ENCODE data around the gene BARD1. TPM values are rescaled to one million over a fixed set of nuclear protein-coding genes. Genes with fewer than 3 reads are reported as not detected.

Gene BARD1
- total RNA-seq (2014; rRNA removed) (20.0 and 30.5 TPM in 2 replicates), Bru-seq, nascent RNA (percentile 74 among the genes with signal in this experiment), BruChase-seq, experiment 1, labeled RNA remaining after a 6-hour chase (percentile 57 among the genes with signal in this experiment), BruChase-seq, experiment 2, labeled RNA remaining after a 2-hour chase (percentile 57 among the genes with signal in this experiment)
- long read RNA-seq, full-length matches to known transcripts = 11 of 17 reads
- long read RNA-seq, partial matches to known transcripts = 1 of 17 reads
- long read RNA-seq, other reads (novel, unspliced or antisense) = 5 of 17 reads

DNA sequence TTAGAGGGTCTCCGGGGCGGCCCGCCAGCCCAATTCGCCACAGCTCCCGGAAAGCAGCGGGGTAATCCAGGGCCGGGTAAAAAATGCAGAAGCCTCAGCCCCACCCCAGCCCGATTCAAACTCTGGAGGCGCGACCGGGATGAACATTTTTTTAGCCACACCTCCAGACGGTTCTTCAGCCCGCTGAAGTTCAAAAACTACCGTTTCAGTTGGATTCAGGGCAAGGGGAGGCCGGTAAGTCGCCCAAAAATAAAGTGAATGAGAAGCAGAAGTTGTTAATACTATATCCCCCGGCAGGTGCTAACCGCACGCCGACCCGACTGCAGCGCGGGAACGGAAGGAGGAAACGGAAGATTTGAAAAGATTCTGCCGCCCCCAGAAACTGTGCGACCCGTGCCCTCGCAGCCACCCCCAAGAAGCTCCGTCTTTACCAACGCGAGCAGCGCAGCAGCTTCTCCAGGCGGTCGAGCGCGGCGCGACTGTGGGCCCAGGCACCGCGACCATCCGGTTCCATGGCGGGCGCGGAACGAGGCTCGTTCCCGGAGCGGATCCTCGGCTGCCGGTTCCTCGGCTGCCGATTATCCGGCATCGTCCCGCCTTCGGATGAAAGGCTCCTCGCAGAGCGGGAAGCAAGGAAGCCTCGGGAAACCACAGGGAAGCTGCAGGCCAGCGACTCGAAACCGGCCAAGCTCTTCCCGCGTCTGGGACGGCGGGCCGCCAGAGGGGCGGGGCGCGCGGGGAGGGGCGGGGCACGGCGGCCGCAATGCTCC, at the start of gene BARD1:
Gene BARD1 (minus strand): TSS at position 703 of the 770 bp plus-strand sequence. CDS start 114 bp downstream, at position 589.
- ChIA-PET CTCF (interaction anchor here (0.5 to 0.7 kb wide), 2 partner anchors 22 to 1205 kb away, joined by 3 to 5 read pairs; no protein-coding TSS in a partner anchor), POLR2A (ENCODE audit: unreplicated experiment) (interaction anchor here (0.6 kb wide), 1 partner anchor 880 kb away, joined by 28 read pairs; no protein-coding TSS in a partner anchor)
- DNase-seq = peak; percentile 56
- intact Hi-C loops (cut with micrococcal nuclease) = loop anchor here (5.0 kb wide), 3 partner anchors 117 to 732 kb away; no protein-coding TSS in a partner anchor
- peak within 1 kb of the TSS; percentile 81 for H3K4me3 ChIP-seq (ENCODE audit: low read length)
- H3K4me2 ChIP-seq (ENCODE audit: low read length) = peak within 1 kb of the TSS; percentile 90
- no peaks in the 10 kb centered on the region for H3K27me3 ChIP-seq (ENCODE audit: low read length)
- TF ChIP-seq, protein P1, sequence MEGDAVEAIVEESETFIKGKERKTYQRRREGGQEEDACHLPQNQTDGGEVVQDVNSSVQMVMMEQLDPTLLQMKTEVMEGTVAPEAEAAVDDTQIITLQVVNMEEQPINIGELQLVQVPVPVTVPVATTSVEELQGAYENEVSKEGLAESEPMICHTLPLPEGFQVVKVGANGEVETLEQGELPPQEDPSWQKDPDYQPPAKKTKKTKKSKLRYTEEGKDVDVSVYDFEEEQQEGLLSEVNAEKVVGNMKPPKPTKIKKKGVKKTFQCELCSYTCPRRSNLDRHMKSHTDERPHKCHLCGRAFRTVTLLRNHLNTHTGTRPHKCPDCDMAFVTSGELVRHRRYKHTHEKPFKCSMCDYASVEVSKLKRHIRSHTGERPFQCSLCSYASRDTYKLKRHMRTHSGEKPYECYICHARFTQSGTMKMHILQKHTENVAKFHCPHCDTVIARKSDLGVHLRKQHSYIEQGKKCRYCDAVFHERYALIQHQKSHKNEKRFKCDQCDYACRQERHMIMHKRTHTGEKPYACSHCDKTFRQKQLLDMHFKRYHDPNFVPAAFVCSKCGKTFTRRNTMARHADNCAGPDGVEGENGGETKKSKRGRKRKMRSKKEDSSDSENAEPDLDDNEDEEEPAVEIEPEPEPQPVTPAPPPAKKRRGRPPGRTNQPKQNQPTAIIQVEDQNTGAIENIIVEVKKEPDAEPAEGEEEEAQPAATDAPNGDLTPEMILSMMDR (conservative IDR thresholded peaks at IDR 0.05; ENCODE audit: low read depth, low read length) = no peak
- TF ChIP-seq EZH2 (IDR thresholded peaks at IDR 0.05; ENCODE audit: low read length, unreplicated experiment) (no peak), EZH2phosphoT487 (IDR thresholded peaks at IDR 0.05; ENCODE audit: borderline replicate concordance, low read length) (no peak)
- peak; percentile 42 for ATAC-seq
- TSS peak; percentile 40 for BruUV-seq (replicated peaks)
- H3K9ac ChIP-seq (ENCODE audit: low read length) = peak within 1 kb of the TSS; percentile 95
- H3K36me3 ChIP-seq (ENCODE audit: low read depth, low read length) = no peaks in the 10 kb centered on the region
- no peaks in the 10 kb centered on the region for H3F3A ChIP-seq (ENCODE audit: low read length, unreplicated experiment)
- H2AFZ ChIP-seq (ENCODE audit: low read length) = peak within 1 kb of the TSS; percentile 99
- H3K79me2 ChIP-seq (ENCODE audit: low read length) = peaks cover 52% of the 10 kb centered on the region
- H4K20me1 ChIP-seq (ENCODE audit: low read length) = peaks cover 27% of the 10 kb centered on the region
- no peaks in the 10 kb centered on the region for H3K9me2 ChIP-seq (replicated peaks; ENCODE audit: low read length)
- peak within 1 kb of the TSS; percentile 79 for H3K27ac ChIP-seq (ENCODE audit: low read length)
- H3K9me3 ChIP-seq (ENCODE audit: low read length) = no peaks in the 10 kb centered on the region
- H3K4me1 ChIP-seq (ENCODE audit: insufficient read depth, low read length) = peaks cover 28% of the 10 kb centered on the region

DNA sequence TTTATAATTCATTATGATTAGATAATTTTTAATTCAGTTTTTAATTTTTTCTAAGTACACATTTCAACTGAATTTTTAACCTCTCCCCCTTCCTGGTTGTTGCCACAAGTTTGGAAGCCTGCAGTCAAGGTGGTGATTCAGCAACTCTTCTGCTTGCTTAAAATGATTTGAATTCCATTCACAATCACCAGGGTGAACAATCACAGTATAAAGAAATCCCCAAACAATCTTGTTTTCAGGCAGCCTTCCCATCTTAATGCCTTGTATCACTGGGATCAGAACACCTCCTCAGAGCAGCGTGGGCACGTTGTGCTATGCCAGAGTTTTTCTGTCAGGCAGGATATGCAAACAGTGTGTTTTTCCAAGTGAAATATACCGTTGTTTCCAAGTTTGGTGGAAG, 46.7 kb upstream of the BARD1 start:
- H3K27ac ChIP-seq (ENCODE audit: low read length) = no peak overlapping the region
- no peaks in the 10 kb centered on the region for H3K9me3 ChIP-seq (ENCODE audit: low read length)
- no peak overlapping the region for H3K9ac ChIP-seq (ENCODE audit: low read length)
- H3F3A ChIP-seq (ENCODE audit: low read length, unreplicated experiment) = no peaks in the 10 kb centered on the region
- TF ChIP-seq, protein P1 (conservative IDR thresholded peaks at IDR 0.05; ENCODE audit: low read depth, low read length) = no peak
- no peak for TF ChIP-seq EZH2 (IDR thresholded peaks at IDR 0.05; ENCODE audit: low read length, unreplicated experiment)
- no peak for TF ChIP-seq EZH2phosphoT487 (IDR thresholded peaks at IDR 0.05; ENCODE audit: borderline replicate concordance, low read length)
- CTCF ChIA-PET = no interaction called here
- no peaks in the 10 kb centered on the region for H3K9me2 ChIP-seq (replicated peaks; ENCODE audit: low read length)
- H3K36me3 ChIP-seq (ENCODE audit: low read depth, low read length) = no peaks in the 10 kb centered on the region
- no peaks in the 10 kb centered on the region for H4K20me1 ChIP-seq (ENCODE audit: low read length)
- intact Hi-C loops (cut with micrococcal nuclease) = no loop called here
- DNase-seq (no peak), ATAC-seq (no peak)
- H3K27me3 ChIP-seq (ENCODE audit: low read length) = no peaks in the 10 kb centered on the region
- BruUV-seq (replicated peaks) = no TSS peak
- no peaks in the 10 kb centered on the region for H3K4me1 ChIP-seq (ENCODE audit: insufficient read depth, low read length)
- POLR2A ChIA-PET (ENCODE audit: unreplicated experiment) = no interaction called here
- no peak overlapping the region for H3K4me2 ChIP-seq (ENCODE audit: low read length)
- no peak overlapping the region for H2AFZ ChIP-seq (ENCODE audit: low read length)
- H3K4me3 ChIP-seq (ENCODE audit: low read length) = no peak overlapping the region
- H3K79me2 ChIP-seq (ENCODE audit: low read length) = no peaks in the 10 kb centered on the region
